ENCODE measurements around the gene MMP12. TPM values are rescaled to one million over a fixed set of nuclear protein-coding genes. Genes with fewer than 3 reads are reported as not detected.

MMP12 gene
- total and polyA plus RNA-seq, 2 donors (not counting 3 experiments of a cell fraction or from before 2014, with no cell fraction given): not detected

DNA sequence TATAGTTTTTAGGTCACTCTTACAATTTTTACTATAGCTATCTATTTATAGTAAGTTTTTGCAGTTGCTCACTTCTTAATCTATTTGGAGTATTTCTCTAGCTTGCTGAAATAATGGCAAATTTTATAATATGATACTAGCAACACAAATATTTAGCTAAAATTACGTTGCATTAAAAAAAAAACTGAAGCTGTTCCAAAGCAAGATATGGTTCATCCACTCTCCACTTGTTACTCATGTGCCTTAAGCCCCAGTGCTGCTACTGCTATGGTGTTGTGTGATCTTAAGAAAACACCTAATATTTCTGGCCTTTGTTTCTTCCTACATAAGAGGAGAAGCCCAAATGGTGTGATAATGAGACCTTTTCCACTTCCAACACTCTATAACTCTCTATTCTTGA is 31.9 kb downstream of the MMP12 start:
- DNase-seq (ENCODE audit: low read depth, low spot score): no peak
- H4K20me1 ChIP-seq (replicated peaks; ENCODE audit: control insufficient read depth, extremely low read depth, insufficient read depth, low read length): no peaks in the 10 kb centered on the region
- no peak for FAIRE-seq
- H3K4me3 ChIP-seq (replicated peaks in 1 of 3; ENCODE audit: insufficient read depth in 1 of 3, low read depth in 1 of 3, low read length in 3 of 3): no peak overlapping the region
- H3K36me3 ChIP-seq (ENCODE audit: control insufficient read depth in 2 of 2, extremely low read depth in 1 of 2, insufficient read depth in 2 of 2, low read length in 2 of 2): no peaks in the 10 kb centered on the region
- BruUV-seq (replicated peaks): no TSS peak
- H3K9me3 ChIP-seq (replicated peaks; ENCODE audit: control insufficient read depth, insufficient read depth, low read length): no peaks in the 10 kb centered on the region
- intact Hi-C loops (cut with micrococcal nuclease): no loop called here
- H2AFZ ChIP-seq (ENCODE audit: low read depth, low read length): no peak overlapping the region
- no peak for TF ChIP-seq EZH2 (IDR thresholded peaks at IDR 0.05; ENCODE audit: borderline replicate concordance, low read depth, low read length, severe bottlenecking)
- TF ChIP-seq CTCF (IDR thresholded peaks at IDR 0.05; ENCODE audit: extremely low read depth in 1 of 2, insufficient read depth in 1 of 2, low read depth in 1 of 2, low read length in 2 of 2): no peak
- TF ChIP-seq MYC (IDR thresholded peaks at IDR 0.05; ENCODE audit: low read depth, low read length): no peak
- no peak for TF ChIP-seq POLR2A (IDR thresholded peaks at IDR 0.05; ENCODE audit: low read depth, low read length)
- no peak for TF ChIP-seq POLR2AphosphoS5 (IDR thresholded peaks at IDR 0.05; ENCODE audit: insufficient read depth, low read depth, low read length)
- TF ChIP-seq JUN (IDR thresholded peaks at IDR 0.05; ENCODE audit: borderline replicate concordance, insufficient read depth, insufficient read length, low read depth): no peak
- TF ChIP-seq, protein P1, sequence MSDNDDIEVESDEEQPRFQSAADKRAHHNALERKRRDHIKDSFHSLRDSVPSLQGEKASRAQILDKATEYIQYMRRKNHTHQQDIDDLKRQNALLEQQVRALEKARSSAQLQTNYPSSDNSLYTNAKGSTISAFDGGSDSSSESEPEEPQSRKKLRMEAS (IDR thresholded peaks at IDR 0.05; ENCODE audit: insufficient read depth, insufficient read length): no peak
- no peak for TF ChIP-seq FOS (IDR thresholded peaks at IDR 0.05; ENCODE audit: borderline replicate concordance, insufficient read depth, low read length)
- no peak for TF ChIP-seq GATA2 (IDR thresholded peaks at IDR 0.05; ENCODE audit: insufficient read depth, insufficient read length, low read depth, low read length)
- ChIA-PET POLR2A (no interaction called here), CTCF (interaction anchor here (1.1 to 1.7 kb wide), 2 partner anchors 12 to 18 kb away, joined by 5 to 8 read pairs; no protein-coding TSS in a partner anchor)
- no peaks in the 10 kb centered on the region for H3K4me1 ChIP-seq (ENCODE audit: control insufficient read depth, extremely low read depth, insufficient read depth, low read length)
- H3K27me3 ChIP-seq (ENCODE audit: control insufficient read depth in 2 of 2, insufficient read depth in 2 of 2, low read length in 2 of 2): peaks cover 8 to 9% of the 10 kb centered on the region in 2 experiments
- no peak overlapping the region for H3K9ac ChIP-seq (replicated peaks; ENCODE audit: extremely low read depth, insufficient read depth, low read length)
- no peaks in the 10 kb centered on the region for H3K79me2 ChIP-seq (ENCODE audit: control insufficient read depth, insufficient read depth, low read length)
- no peak overlapping the region for H3K4me2 ChIP-seq (ENCODE audit: insufficient read depth, low read length)
- H3K27ac ChIP-seq (ENCODE audit: insufficient read depth, low read depth, low read length): no peak overlapping the region
- dilution Hi-C loops (cut with MboI; ENCODE audit: extremely low pct_ligation_motif_present, low sequenced_read_pairs): no loop called here
- no peaks in the 10 kb centered on the region for H3K9me1 ChIP-seq (replicated peaks; ENCODE audit: control insufficient read depth, extremely low read depth, insufficient read depth, low read length)
